Endometrial microvascular endothelial cells (primary cell): ENCODE data around the gene RANBP17. TPM values are rescaled to one million over a fixed set of nuclear protein-coding genes. Genes with fewer than 3 reads are reported as not detected.

Experiments used
- in situ Hi-C: cut with HindIII; loops from 2 replicates; pipeline ENCODE4 v1.10.0; 2017; ENCODE audit warnings: low sequenced_read_pairs, low pct_unique_long_range_greater_than_20kb; ENCODE audit errors: inconsistent ontology term
- total RNA-seq: library from RNA; depleted of rRNA; stranded (reverse); fragments of >200 nt; gene quantifications from one replicate; pipeline ENCODE4 v1.2.3, GENCODE V29; 2015; ENCODE audit errors: inconsistent ontology term

RANBP17 gene
- total RNA-seq, 1 donor from 2014 or later, result 9.5 TPM

- in situ Hi-C loops, result no loop called here
These were observed 444.3 kb downstream of the RANBP17 start for GRCh38 chr5:171306166-171306565.

GRCh38 chr5:171306781-171307591 is 445.2 kb downstream of the RANBP17 start:
- in situ Hi-C loops, result no loop called here

GRCh38 chr5:171307789-171308452 is 446.1 kb downstream of the RANBP17 start:
- in situ Hi-C loops, result no loop called here

GRCh38 chr5:171308453-171309275 is 446.8 kb downstream of the RANBP17 start, which contains the start of gene TLX3:
Gene TLX3 (plus strand): TSS chr5:171309248. CDS start chr5:171309366, 118 bp downstream.
- in situ Hi-C loops, result no loop called here

GRCh38 chr5:171309276-171310211 is 447.7 kb downstream of the RANBP17 start:
- in situ Hi-C loops, result no loop called here

- in situ Hi-C loops, result no loop called here
These were observed 448.5 kb downstream of the RANBP17 start for GRCh38 chr5:171310212-171310818.

GRCh38 chr5:171310819-171311321 is 449.1 kb downstream of the RANBP17 start:
- in situ Hi-C loops, result no loop called here

GRCh38 chr5:171311322-171312077 is 449.7 kb downstream of the RANBP17 start:
- in situ Hi-C loops, result no loop called here

- in situ Hi-C loops, result no loop called here
These were observed 450.5 kb downstream of the RANBP17 start for GRCh38 chr5:171312129-171312974.

GRCh38 chr5:171313481-171314206 is 451.8 kb downstream of the RANBP17 start:
- in situ Hi-C loops, result no loop called here

- in situ Hi-C loops, result no loop called here
These were observed 453.0 kb downstream of the RANBP17 start for GRCh38 chr5:171314728-171315385.

- in situ Hi-C loops, result no loop called here
These were observed 453.6 kb downstream of the RANBP17 start for GRCh38 chr5:171315386-171315891.

GRCh38 chr5:171315925-171316257 is 454.1 kb downstream of the RANBP17 start:
- in situ Hi-C loops, result no loop called here

GRCh38 chr5:171316258-171317121 is 454.7 kb downstream of the RANBP17 start:
- in situ Hi-C loops, result no loop called here
